Thyroid gland (tissue), 4 donors: ENCODE measurements around the gene ERMP1. TPM values are rescaled to one million over a fixed set of nuclear protein-coding genes. Genes with fewer than 3 reads are reported as not detected.
"Not testable (repeated sequence)": the region's sequence is repeated elsewhere in the genome, so short reads cannot be mapped to it uniquely, and the experiment has no call there.

Source experiments
- DNase-seq, 2 donors: peaks; one replicate each; pipeline ENCODE4 v3.0.0-alpha.2; 2019
- H3K27ac ChIP-seq, 3 donors: fragments of 200-600 bp; sonication (generic); 1 replicate in 2 of 3; 2 replicates in 1 of 3; pipeline ENCODE4 v1.5.1; 2016 to 2019; ENCODE audit warnings: mild to moderate bottlenecking in 1 of 3, moderate library complexity in 1 of 3
- H3K27me3 ChIP-seq: fragments of 200-600 bp; sonication (generic); one replicate; pipeline ENCODE4 v1.5.1; 2019
- H3K36me3 ChIP-seq, 2 donors: fragments of 200-600 bp; sonication (generic); one replicate each; pipeline ENCODE4 v1.5.1; 2016 to 2019
- H3K4me1 ChIP-seq, 2 donors: fragments of 200-600 bp; sonication (generic); one replicate each; pipeline ENCODE4 v1.5.1; 2017 to 2019
- H3K4me3 ChIP-seq, 3 donors: fragments of 200-600 bp; sonication (generic); replicated peaks in 1 of 3; 1 replicate in 2 of 3; 2 replicates in 1 of 3; pipeline ENCODE4 v1.5.1; 2016; ENCODE audit warnings: mild to moderate bottlenecking in 1 of 3
- H3K9me3 ChIP-seq: fragments of 200-600 bp; sonication (generic); one replicate; pipeline ENCODE4 v1.5.1; 2017
- POLR2A ChIP-seq, 2 donors: fragments of 450-650 bp; IDR thresholded peaks; one replicate each; pipeline ENCODE4 v1.6.1; 2017; ENCODE audit warnings: antibody characterized with exemption in 2 of 2, mild to moderate bottlenecking in 2 of 2, moderate library complexity in 1 of 2
- WGBS, 2 donors: methylation state at CpG; one replicate each; pipeline ENCODE4 v1.1.5; 2017; 5-methylcytosine and 5-hydroxymethylcytosine counted together
- intact Hi-C: fragments of 100-400 bp; cut with DNase I; formaldehyde crosslinking; loops from one replicate; pipeline ENCODE4 v1.15.1; 2023
- total RNA-seq, 4 donors: library from RNA; depleted of rRNA; stranded (reverse); fragments of >200 nt; gene quantifications; one replicate each; pipeline ENCODE4 v1.2.3, GENCODE V29; 2016
- TF ChIP-seq, protein P1 (sequence below), 6 experiments: fragments of 200-600 bp in 3 of 6; fragments of 450-650 bp in 3 of 6; sonication (generic) in 3 of 6; IDR thresholded peaks; one replicate each; pipeline ENCODE4 v1.5.1; 2016 to 2019; ENCODE audit warnings: antibody characterized with exemption in 6 of 6, mild to moderate bottlenecking in 2 of 6, inconsistent platforms in 1 of 6, moderate library complexity in 1 of 6

Gene ERMP1
- total RNA-seq, 4 donors from 2014 or later = 68.3 to 79.5 (median 75.2) TPM

DNA sequence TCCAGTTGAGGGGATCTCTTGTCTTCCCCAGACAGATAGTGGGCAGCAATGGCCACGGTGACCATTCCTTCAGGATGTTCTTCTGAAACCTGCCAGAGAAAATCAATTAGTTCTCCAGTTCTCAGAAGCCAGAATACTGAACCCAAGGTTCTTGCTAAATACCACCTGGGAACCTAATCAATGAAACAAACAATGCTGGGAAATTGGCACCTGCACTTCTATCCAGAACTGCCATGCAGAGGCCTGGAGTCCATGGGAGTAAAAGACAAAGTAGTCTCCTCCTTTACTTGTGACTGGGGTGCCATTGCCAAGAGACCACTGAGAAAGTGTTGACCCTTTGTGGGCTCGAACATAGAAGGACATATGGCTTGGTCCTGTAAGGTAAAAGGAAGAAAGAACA is 45.7 kb downstream of the ERMP1 start:
- Histone ChIP-seq H3K27ac (no peak overlapping the region), H3K9me3 (no peaks in the 10 kb centered on the region), H3K4me1 (peaks cover 11 to 13% of the 10 kb centered on the region in 2 donors), H3K36me3 (peaks cover 11 to 15% of the 10 kb centered on the region in 2 donors), H3K27me3 (no peaks in the 10 kb centered on the region), H3K4me3 (no peak overlapping the region)
- TF ChIP-seq, protein P1, sequence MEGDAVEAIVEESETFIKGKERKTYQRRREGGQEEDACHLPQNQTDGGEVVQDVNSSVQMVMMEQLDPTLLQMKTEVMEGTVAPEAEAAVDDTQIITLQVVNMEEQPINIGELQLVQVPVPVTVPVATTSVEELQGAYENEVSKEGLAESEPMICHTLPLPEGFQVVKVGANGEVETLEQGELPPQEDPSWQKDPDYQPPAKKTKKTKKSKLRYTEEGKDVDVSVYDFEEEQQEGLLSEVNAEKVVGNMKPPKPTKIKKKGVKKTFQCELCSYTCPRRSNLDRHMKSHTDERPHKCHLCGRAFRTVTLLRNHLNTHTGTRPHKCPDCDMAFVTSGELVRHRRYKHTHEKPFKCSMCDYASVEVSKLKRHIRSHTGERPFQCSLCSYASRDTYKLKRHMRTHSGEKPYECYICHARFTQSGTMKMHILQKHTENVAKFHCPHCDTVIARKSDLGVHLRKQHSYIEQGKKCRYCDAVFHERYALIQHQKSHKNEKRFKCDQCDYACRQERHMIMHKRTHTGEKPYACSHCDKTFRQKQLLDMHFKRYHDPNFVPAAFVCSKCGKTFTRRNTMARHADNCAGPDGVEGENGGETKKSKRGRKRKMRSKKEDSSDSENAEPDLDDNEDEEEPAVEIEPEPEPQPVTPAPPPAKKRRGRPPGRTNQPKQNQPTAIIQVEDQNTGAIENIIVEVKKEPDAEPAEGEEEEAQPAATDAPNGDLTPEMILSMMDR (IDR thresholded peaks at IDR 0.05) = no peak
- no peak for TF ChIP-seq POLR2A (IDR thresholded peaks at IDR 0.05)
- intact Hi-C loops = no loop called here
- DNase-seq = no peak
- WGBS, 2 donors = 98 to 100% methylated on average over 2 of the region's 2 CpGs

DNA sequence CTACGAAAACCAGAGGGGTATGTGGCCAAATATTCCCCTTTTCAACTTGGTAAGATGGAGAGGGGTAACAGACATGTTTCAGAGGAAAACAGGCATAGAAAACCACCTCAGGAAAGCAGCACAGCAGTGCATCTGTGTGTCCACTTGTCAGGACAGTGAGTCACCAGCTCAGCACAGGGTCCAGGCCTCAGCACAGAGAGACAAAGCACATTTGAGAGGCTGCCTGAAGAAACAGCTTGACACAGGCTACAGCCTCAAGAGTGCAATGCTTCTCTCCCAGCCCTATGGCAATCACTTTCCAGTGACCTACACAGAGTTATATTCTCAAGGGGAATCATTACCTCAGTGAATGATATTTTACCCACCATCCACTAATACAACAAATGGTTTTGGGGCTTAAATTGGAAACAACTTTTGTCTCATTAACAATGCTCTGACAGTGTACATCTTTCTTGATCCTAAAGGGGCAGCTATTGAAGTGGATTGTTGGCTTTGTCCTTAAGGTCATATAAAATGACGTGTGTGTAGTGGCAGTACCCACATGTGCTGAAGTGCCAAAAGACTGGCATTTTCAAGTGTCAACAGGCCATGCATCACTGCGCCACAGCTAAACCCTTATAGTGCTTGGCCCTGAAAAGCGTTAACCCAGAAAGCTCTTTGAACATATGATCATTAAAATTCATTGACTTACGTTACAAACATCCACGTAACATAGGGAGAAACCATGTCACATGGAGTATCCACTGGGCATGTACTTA is 46.4 kb downstream of the ERMP1 start:
- no peak overlapping the region for H3K4me3 ChIP-seq
- intact Hi-C loops = no loop called here
- H3K27me3 ChIP-seq = no peaks in the 10 kb centered on the region
- WGBS, 2 donors = 93 to 95% methylated on average over 6 of the region's 6 CpGs
- no peaks in the 10 kb centered on the region for H3K9me3 ChIP-seq
- H3K4me1 ChIP-seq = peaks cover 7% of the 10 kb centered on the region in 2 donors
- peaks cover 11 to 15% of the 10 kb centered on the region in 2 donors for H3K36me3 ChIP-seq
- TF ChIP-seq POLR2A (IDR thresholded peaks at IDR 0.05) = no peak
- TF ChIP-seq, protein P1 (IDR thresholded peaks at IDR 0.05) = no peak
- H3K27ac ChIP-seq = no peak overlapping the region
- DNase-seq = no peak

DNA sequence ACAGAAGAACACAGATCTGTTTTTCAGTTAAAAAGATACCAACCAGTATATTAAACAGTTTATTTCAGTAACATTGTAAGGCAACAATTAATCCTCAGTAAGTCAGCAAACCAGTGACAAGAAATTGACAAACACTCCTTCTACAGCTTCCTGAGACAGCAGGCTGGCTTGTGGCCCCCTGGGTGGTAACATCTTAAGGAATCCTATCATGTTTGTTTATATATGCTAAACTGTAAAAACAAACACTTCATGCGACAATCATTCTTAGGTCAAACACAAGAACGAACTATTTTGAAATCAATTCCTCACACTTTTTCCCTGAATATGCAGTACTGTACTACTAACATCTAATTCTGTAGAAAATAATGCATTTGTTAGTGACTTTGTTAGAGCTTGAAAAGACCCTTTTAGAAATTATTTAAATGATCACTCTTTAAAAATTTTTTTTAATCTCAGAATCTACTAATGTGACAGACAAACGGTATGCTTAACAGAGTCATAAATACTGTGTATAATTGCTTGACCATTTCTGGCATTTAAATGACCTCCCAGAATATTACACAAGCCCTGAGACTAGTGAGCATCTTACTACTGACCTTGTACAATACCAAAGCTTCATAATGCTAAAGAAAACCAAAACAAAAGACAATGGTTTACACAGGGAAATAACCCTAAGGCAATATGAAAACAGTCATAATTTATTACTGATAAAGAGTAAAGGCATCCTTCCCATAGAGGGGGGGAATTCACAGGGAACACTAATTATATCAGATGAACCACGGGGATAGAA is 48.2 kb downstream of the ERMP1 start:
- no peaks in the 10 kb centered on the region for H3K9me3 ChIP-seq
- H3K36me3 ChIP-seq = peaks cover 21 to 32% of the 10 kb centered on the region in 2 donors
- DNase-seq = no peak
- no peaks in the 10 kb centered on the region for H3K4me1 ChIP-seq
- H3K4me3 ChIP-seq = no peak overlapping the region
- 70 to 85% methylated on average over 4 of the region's 4 CpGs for WGBS, 2 donors
- intact Hi-C loops = no loop called here
- H3K27me3 ChIP-seq = no peaks in the 10 kb centered on the region
- TF ChIP-seq, protein P1 (IDR thresholded peaks at IDR 0.05) = no peak
- TF ChIP-seq POLR2A (IDR thresholded peaks at IDR 0.05) = no peak
- no peak overlapping the region for H3K27ac ChIP-seq

DNA sequence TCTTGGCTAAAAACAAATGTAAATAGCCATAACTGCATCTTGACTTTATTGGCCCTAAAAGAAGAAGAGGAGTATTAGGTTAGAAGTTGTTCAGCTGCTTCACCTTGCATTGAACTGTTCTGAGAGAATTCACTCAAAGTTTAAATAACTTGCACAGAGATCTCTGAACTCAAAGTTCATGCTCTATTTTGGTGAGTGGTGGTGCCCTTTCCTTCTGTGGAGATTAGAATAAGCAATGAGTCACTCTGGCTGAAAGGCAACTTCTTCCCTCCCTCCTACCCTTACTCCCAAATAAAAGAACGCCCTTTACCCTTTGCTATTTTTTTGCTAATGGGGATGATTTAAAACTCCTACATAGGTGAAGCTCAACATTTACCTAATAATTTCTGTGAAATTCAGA is 48.9 kb downstream of the ERMP1 start:
- Histone ChIP-seq H3K27me3 (no peaks in the 10 kb centered on the region), H3K36me3 (peaks cover 27 to 39% of the 10 kb centered on the region in 2 donors), H3K27ac (no peak overlapping the region), H3K4me3 (no peak overlapping the region), H3K4me1 (no peaks in the 10 kb centered on the region), H3K9me3 (no peaks in the 10 kb centered on the region)
- WGBS, 2 donors = 91 to 100% methylated on average over 1 of the region's 1 CpG
- intact Hi-C loops = no loop called here
- TF ChIP-seq POLR2A (IDR thresholded peaks at IDR 0.05) = no peak
- TF ChIP-seq, protein P1 (IDR thresholded peaks at IDR 0.05) = no peak
- DNase-seq = no peak

DNA sequence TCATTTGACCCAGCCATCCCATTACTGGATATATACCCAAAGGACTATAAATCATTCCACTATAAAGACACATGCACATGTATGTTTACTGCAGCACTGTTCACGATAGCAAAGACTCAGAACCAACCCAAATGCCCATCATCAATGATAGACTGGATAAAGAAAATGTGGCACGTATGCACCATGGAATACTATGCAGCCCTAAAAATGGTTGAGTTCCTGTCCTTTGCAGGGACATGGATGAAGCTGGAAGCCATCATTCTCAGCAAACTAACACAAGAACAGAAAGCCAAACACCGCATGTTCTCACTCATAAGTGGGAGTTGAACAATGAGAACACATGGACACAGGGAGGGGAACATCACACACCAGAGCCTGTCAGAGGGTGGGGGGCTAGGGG is 49.5 kb downstream of the ERMP1 start:
- H3K9me3 ChIP-seq, DNase-seq, H3K4me3 ChIP-seq, H3K27me3 ChIP-seq, intact Hi-C loops, H3K27ac ChIP-seq, H3K4me1 ChIP-seq: not testable (repeated sequence)
- peaks cover 33 to 45% of the 10 kb centered on the region in 2 donors for H3K36me3 ChIP-seq
- 94 to 96% methylated on average over 3 of the region's 3 CpGs for WGBS, 2 donors

DNA sequence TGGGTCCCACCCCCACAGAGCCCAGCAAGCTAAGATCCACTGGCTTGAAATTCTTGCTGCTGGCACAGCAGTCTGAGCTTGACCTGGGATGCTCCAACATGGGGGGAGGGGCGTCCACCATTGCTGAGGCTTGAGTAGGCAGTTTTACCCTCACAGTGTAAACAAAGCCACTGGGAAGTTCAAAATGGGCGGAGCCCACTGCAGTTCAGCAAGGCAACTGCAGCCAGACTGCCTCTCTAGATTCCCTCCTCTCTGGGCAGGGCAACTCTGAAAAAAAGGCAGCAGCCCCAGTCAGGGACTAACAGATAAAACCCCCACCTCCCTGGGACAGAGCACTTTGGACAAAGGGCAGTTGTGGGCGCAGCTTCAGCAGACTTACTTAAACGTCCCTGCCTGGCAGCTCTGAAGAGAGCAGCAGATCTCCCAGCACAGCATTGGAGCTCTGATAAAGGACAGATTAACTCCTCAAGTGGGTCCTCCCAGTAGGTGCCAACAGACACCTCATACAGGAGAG is 53.2 kb downstream of the ERMP1 start:
- H3K4me1 ChIP-seq, H3K9me3 ChIP-seq, intact Hi-C loops, H3K27me3 ChIP-seq, DNase-seq, H3K4me3 ChIP-seq, H3K27ac ChIP-seq: not testable (repeated sequence)
- 97 to 100% methylated on average over 3 to 4 of the region's 4 CpGs for WGBS, 2 donors
- H3K36me3 ChIP-seq = peaks cover 28 to 45% of the 10 kb centered on the region in 2 donors
